Mucosa of descending colon (tissue), 3 donors: Measurements from ENCODE around the gene ENOX2. TPM values are rescaled to one million over a fixed set of nuclear protein-coding genes. Genes with fewer than 3 reads are reported as not detected.
"Not testable (repeated sequence)": the region's sequence is repeated elsewhere in the genome, so short reads cannot be mapped to it uniquely, and the experiment has no call there.

Source experiments
- ATAC-seq: fragments of 200-7000 bp; cut with Tn5 transposase; one replicate; pipeline ENCODE4 v1.9.1; 2020; ENCODE audit warnings: mild to moderate bottlenecking, moderate library complexity
- DNase-seq, 3 donors: peaks; one replicate each; pipeline ENCODE4 v3.0.0-alpha.2; 2020
- H3K36me3 ChIP-seq: fragments of 200-600 bp; one replicate; pipeline ENCODE4 v1.8.0; 2021; ENCODE audit warnings: low read depth, mild to moderate bottlenecking
- H3K4me1 ChIP-seq: fragments of 200-600 bp; one replicate; pipeline ENCODE4 v1.8.0; 2021; ENCODE audit warnings: low read depth, mild to moderate bottlenecking
- H3K4me3 ChIP-seq: fragments of 200-600 bp; one replicate; pipeline ENCODE4 v1.8.0; 2021; ENCODE audit warnings: mild to moderate bottlenecking
- H3K9me3 ChIP-seq: fragments of 200-600 bp; one replicate; pipeline ENCODE4 v1.8.0; 2021; ENCODE audit warnings: mild to moderate bottlenecking
- intact Hi-C, 2 donors: fragments of 100-400 bp; cut with DNase I in 1 of 2; cut with micrococcal nuclease in 1 of 2; formaldehyde crosslinking; loops; one replicate each; pipeline versions ENCODE4 v1.11.0 to v1.11.1; 2022; cut with DNase I, micrococcal nuclease
- total RNA-seq, 3 donors: library from RNA; stranded (reverse); fragmentation: NEBNext Ultra II Directional in 2 of 3; extraction: Animal tissue kit (Norgen Biotek cat#: 25700) in 2 of 3; gene quantifications; one replicate each; pipeline versions ENCODE4 v1.2.1 to v1.2.4, GENCODE V29; 2021 to 2023
- TF ChIP-seq, protein P1 (sequence below): fragments of 200-600 bp; IDR thresholded peaks from one replicate; pipeline ENCODE4 v1.8.0; 2022; ENCODE audit warnings: antibody characterized with exemption, mild to moderate bottlenecking
- donor health status: DM: no; HTN: no; CAD: no; lungs with moderate emphysema.
- donor health status: DM: no; HTN: no; CAD: no.
- donor health status: DM: no; HTN: yes; CAD: no.

The ENOX2 gene
- total RNA-seq, 3 donors from 2014 or later: 8.2 to 19.9 (median 11.5) TPM

DNA sequence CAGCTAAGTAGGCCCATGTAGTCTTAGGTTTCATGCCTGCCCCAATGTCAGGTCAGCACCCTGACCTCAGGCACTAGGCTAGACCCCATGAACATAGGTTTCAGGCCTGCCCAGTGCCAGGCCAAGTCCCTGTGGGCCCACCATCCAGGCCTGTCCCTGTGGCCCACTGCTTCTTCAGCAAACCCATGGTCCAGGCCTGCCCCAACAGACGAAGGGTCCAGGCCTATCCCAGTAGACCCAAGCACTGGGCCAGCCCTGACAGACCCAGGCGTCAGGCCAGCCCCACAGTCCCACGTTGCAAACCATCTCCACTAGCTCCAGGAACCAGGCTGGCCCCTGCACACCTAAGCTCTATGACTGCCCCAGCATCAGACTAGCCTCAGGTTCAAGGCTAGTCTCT lies 92.4 kb downstream of the ENOX2 start:
- DNase-seq (no peak), ATAC-seq (no peak)
- no peaks in the 10 kb centered on the region for H3K36me3 ChIP-seq
- H3K4me3 ChIP-seq: no peak overlapping the region
- no peaks in the 10 kb centered on the region for H3K9me3 ChIP-seq
- H3K4me1 ChIP-seq: no peaks in the 10 kb centered on the region
- intact Hi-C loops: no loop called here
- TF ChIP-seq, protein P1, sequence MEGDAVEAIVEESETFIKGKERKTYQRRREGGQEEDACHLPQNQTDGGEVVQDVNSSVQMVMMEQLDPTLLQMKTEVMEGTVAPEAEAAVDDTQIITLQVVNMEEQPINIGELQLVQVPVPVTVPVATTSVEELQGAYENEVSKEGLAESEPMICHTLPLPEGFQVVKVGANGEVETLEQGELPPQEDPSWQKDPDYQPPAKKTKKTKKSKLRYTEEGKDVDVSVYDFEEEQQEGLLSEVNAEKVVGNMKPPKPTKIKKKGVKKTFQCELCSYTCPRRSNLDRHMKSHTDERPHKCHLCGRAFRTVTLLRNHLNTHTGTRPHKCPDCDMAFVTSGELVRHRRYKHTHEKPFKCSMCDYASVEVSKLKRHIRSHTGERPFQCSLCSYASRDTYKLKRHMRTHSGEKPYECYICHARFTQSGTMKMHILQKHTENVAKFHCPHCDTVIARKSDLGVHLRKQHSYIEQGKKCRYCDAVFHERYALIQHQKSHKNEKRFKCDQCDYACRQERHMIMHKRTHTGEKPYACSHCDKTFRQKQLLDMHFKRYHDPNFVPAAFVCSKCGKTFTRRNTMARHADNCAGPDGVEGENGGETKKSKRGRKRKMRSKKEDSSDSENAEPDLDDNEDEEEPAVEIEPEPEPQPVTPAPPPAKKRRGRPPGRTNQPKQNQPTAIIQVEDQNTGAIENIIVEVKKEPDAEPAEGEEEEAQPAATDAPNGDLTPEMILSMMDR: no peak

DNA sequence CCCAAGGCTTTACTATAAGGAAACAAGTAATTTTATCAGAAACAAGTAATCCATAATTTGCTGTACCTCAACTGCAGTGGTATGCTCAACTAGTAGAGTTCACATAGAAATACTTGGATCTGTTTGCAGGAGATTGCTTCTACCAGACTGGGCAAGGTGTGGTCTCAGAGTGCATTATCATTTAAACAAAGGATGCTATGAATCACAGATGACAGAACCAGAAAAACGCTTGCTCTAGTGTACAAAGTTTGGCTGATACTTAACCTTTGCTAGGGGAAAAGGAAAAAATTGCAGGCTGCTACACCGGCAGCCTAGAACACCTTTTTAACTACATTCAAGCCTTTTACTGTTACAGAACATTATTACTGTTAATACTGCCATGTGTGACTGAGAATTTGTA lies 97.1 kb downstream of the ENOX2 start:
- DNase-seq (no peak), ATAC-seq (no peak)
- TF ChIP-seq, protein P1: no peak
- H3K4me1 ChIP-seq: no peaks in the 10 kb centered on the region
- intact Hi-C loops: no loop called here
- H3K9me3 ChIP-seq: no peaks in the 10 kb centered on the region
- no peak overlapping the region for H3K4me3 ChIP-seq
- no peaks in the 10 kb centered on the region for H3K36me3 ChIP-seq

DNA sequence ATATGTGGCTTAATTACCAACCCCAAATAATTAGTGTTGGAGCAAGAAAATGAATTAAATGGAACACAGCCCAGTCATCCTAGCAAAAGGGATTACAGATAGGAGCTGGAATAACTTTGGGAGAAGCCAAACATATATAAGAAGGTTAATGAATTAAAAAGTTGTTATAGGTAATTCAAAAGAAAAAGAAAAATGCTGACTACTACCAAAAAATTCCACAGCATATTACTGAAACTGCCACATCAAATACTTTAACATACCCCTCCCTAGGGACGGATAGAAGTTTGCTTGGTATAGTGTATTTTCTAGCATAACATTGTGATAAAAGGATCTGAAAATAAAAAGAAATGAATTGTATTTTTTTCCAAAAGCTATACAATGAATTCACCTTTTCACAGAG lies 99.5 kb downstream of the ENOX2 start:
- Histone ChIP-seq H3K4me3 (no peak overlapping the region), H3K4me1 (no peaks in the 10 kb centered on the region), H3K9me3 (no peaks in the 10 kb centered on the region), H3K36me3 (no peaks in the 10 kb centered on the region)
- DNase-seq (no peak), ATAC-seq (no peak)
- intact Hi-C loops: no loop called here
- TF ChIP-seq, protein P1: no peak

- DNase-seq (no peak), ATAC-seq (no peak)
- H3K9me3 ChIP-seq: no peaks in the 10 kb centered on the region
- intact Hi-C loops: no loop called here
- H3K4me3 ChIP-seq: no peak overlapping the region
- TF ChIP-seq, protein P1: no peak
- no peaks in the 10 kb centered on the region for H3K4me1 ChIP-seq
- no peaks in the 10 kb centered on the region for H3K36me3 ChIP-seq
Observed at GRCh38 chrX:130801901-130802300, 101.1 kb downstream of the ENOX2 start.

DNA sequence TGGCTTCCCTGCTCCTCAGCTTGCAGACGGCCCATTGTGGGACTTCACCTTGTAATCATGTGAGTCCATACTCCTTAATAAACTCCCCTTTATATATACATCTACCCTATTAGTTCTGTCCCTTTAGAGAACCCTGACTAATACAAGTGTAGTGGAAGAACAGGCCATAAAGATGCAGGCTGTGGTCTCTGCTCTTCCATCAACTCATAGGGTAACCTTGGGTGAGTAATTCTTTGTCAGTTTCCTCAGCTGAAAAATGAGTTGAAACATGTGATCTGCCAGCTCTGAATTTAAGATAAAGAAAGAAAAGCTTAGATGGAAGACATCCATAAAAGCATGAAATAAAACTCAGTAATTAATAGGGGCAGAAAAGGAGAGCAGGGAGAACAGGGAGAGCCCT lies 103.6 kb downstream of the ENOX2 start:
- Histone ChIP-seq H3K9me3 (no peaks in the 10 kb centered on the region), H3K4me3 (no peak overlapping the region), H3K4me1 (no peaks in the 10 kb centered on the region), H3K36me3 (no peaks in the 10 kb centered on the region)
- DNase-seq (no peak), ATAC-seq (no peak)
- intact Hi-C loops: no loop called here
- TF ChIP-seq, protein P1: no peak

- no peak for ATAC-seq
- Histone ChIP-seq H3K9me3 (no peaks in the 10 kb centered on the region), H3K4me3 (no peak overlapping the region), H3K4me1 (no peaks in the 10 kb centered on the region), H3K36me3 (no peaks in the 10 kb centered on the region)
- intact Hi-C loops: no loop called here
- DNase-seq: no peak
- TF ChIP-seq, protein P1: no peak
Observed at GRCh38 chrX:130793975-130794374, 109.0 kb downstream of the ENOX2 start.

GRCh38 chrX:130791870-130792269 lies 111.1 kb downstream of the ENOX2 start:
- DNase-seq, H3K4me1 ChIP-seq, intact Hi-C loops, H3K4me3 ChIP-seq, H3K36me3 ChIP-seq, H3K9me3 ChIP-seq, ATAC-seq: not testable (repeated sequence)
